ENCODE data around the gene KPNA6.

KPNA6 gene

GRCh38 chr1:32100359-32100758 lies 7.5 kb upstream of the KPNA6 start:
- no peak overlapping the region for H3K27ac ChIP-seq (replicated peaks)
- H3K4me3 ChIP-seq (replicated peaks; ENCODE audit: insufficient read depth, low read length) = no peak overlapping the region
- H3K27me3 ChIP-seq (ENCODE audit: insufficient read depth, poor library complexity, severe bottlenecking) = no peaks in the 10 kb centered on the region
- TF ChIP-seq, protein P1, sequence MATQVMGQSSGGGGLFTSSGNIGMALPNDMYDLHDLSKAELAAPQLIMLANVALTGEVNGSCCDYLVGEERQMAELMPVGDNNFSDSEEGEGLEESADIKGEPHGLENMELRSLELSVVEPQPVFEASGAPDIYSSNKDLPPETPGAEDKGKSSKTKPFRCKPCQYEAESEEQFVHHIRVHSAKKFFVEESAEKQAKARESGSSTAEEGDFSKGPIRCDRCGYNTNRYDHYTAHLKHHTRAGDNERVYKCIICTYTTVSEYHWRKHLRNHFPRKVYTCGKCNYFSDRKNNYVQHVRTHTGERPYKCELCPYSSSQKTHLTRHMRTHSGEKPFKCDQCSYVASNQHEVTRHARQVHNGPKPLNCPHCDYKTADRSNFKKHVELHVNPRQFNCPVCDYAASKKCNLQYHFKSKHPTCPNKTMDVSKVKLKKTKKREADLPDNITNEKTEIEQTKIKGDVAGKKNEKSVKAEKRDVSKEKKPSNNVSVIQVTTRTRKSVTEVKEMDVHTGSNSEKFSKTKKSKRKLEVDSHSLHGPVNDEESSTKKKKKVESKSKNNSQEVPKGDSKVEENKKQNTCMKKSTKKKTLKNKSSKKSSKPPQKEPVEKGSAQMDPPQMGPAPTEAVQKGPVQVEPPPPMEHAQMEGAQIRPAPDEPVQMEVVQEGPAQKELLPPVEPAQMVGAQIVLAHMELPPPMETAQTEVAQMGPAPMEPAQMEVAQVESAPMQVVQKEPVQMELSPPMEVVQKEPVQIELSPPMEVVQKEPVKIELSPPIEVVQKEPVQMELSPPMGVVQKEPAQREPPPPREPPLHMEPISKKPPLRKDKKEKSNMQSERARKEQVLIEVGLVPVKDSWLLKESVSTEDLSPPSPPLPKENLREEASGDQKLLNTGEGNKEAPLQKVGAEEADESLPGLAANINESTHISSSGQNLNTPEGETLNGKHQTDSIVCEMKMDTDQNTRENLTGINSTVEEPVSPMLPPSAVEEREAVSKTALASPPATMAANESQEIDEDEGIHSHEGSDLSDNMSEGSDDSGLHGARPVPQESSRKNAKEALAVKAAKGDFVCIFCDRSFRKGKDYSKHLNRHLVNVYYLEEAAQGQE (IDR thresholded peaks at IDR 0.05; ENCODE audit: insufficient replicate concordance, low read depth) = no peak
- TF ChIP-seq GABPA (IDR thresholded peaks at IDR 0.05; ENCODE audit: low read depth) = no peak
- no peak for TF ChIP-seq POLR2AphosphoS5 (IDR thresholded peaks at IDR 0.05; ENCODE audit: low read depth)
- TF ChIP-seq CTCF (IDR thresholded peaks at IDR 0.05; ENCODE audit: insufficient read depth, low read length) = no peak
- TF ChIP-seq SPI1 (IDR thresholded peaks at IDR 0.05; ENCODE audit: borderline replicate concordance, low read depth) = no peak
- no peak for DNase-seq (ENCODE audit: low read depth in 1 of 2, low spot score in 1 of 2)

- TF ChIP-seq, protein P1 (IDR thresholded peaks at IDR 0.05; ENCODE audit: insufficient replicate concordance, low read depth) = no peak
- TF ChIP-seq POLR2AphosphoS5 (IDR thresholded peaks at IDR 0.05; ENCODE audit: low read depth) (no peak), CTCF (IDR thresholded peaks at IDR 0.05; ENCODE audit: insufficient read depth, low read length) (no peak), SPI1 (IDR thresholded peaks at IDR 0.05; ENCODE audit: borderline replicate concordance, low read depth) (no peak)
- Histone ChIP-seq H3K27ac (replicated peaks) (no peak overlapping the region), H3K4me3 (replicated peaks; ENCODE audit: insufficient read depth, low read length) (no peak overlapping the region), H3K27me3 (ENCODE audit: insufficient read depth, poor library complexity, severe bottlenecking) (no peaks in the 10 kb centered on the region)
- DNase-seq (ENCODE audit: low read depth in 1 of 2, low spot score in 1 of 2) = peak in 1 of 2 experiments; percentile 30
Observed at GRCh38 chr1:32100807-32101708, 6.8 kb upstream of the KPNA6 start.

- Histone ChIP-seq H3K4me3 (replicated peaks; ENCODE audit: insufficient read depth, low read length) (no peak overlapping the region), H3K27me3 (ENCODE audit: insufficient read depth, poor library complexity, severe bottlenecking) (no peaks in the 10 kb centered on the region), H3K27ac (replicated peaks) (no peak overlapping the region)
- no peak for DNase-seq (ENCODE audit: low read depth in 1 of 2, low spot score in 1 of 2)
- no peak for TF ChIP-seq GABPA (IDR thresholded peaks at IDR 0.05; ENCODE audit: low read depth)
- no peak for TF ChIP-seq CTCF (IDR thresholded peaks at IDR 0.05; ENCODE audit: insufficient read depth, low read length)
- TF ChIP-seq SPI1 (IDR thresholded peaks at IDR 0.05; ENCODE audit: borderline replicate concordance, low read depth) = no peak
- TF ChIP-seq, protein P1 (IDR thresholded peaks at IDR 0.05; ENCODE audit: insufficient replicate concordance, low read depth) = no peak
- TF ChIP-seq POLR2AphosphoS5 (IDR thresholded peaks at IDR 0.05; ENCODE audit: low read depth) = no peak
Observed at GRCh38 chr1:32104127-32104526, 3.7 kb upstream of the KPNA6 start.
